Osteoblast (primary cell): Measurements from ENCODE around the gene NEURL4. TPM values are rescaled to one million over a fixed set of nuclear protein-coding genes. Genes with fewer than 3 reads are reported as not detected.
"Not testable (repeated sequence)": the region's sequence is repeated elsewhere in the genome, so short reads cannot be mapped to it uniquely, and the experiment has no call there.

Experiments used
- DNase-seq: peaks from one replicate; pipeline ENCODE4 v3.0.0; 2011; ENCODE audit warnings: low spot score, mixed read lengths; ENCODE audit not compliant: insufficient read length; ENCODE audit errors: missing footprints
- H2AFZ ChIP-seq: 2 replicates; pipeline ENCODE4 v1.6.0; 2011; ENCODE audit warnings: mild to moderate bottlenecking, low read length
- H3K27ac ChIP-seq: 2 replicates; pipeline ENCODE4 v1.5.1; 2011; ENCODE audit warnings: mild to moderate bottlenecking, low read depth, low read length, moderate library complexity
- H3K27me3 ChIP-seq: 2 replicates; pipeline ENCODE4 v1.6.0; 2012; ENCODE audit warnings: mild to moderate bottlenecking, control low read depth, inconsistent platforms, low read length, moderate library complexity; ENCODE audit not compliant: insufficient read depth
- H3K36me3 ChIP-seq: 2 replicates; pipeline ENCODE4 v1.5.1; 2011; ENCODE audit warnings: mild to moderate bottlenecking, low read length, control low read depth, moderate library complexity; ENCODE audit not compliant: insufficient read depth
- H3K4me1 ChIP-seq: 2 replicates; pipeline ENCODE4 v1.5.1; 2011; ENCODE audit warnings: mild to moderate bottlenecking, low read length, control low read depth, moderate library complexity; ENCODE audit not compliant: insufficient read depth
- H3K4me2 ChIP-seq: 2 replicates; pipeline ENCODE4 v1.6.0; 2011; ENCODE audit warnings: mild to moderate bottlenecking, low read length; ENCODE audit not compliant: insufficient read depth
- H3K4me3 ChIP-seq: fragments of 200-600 bp; sonication (generic); 3 replicates; pipeline ENCODE4 v1.5.1; 2012; ENCODE audit warnings: mild to moderate bottlenecking, low read length, inconsistent platforms; ENCODE audit not compliant: insufficient read depth
- H3K79me2 ChIP-seq: 2 replicates; pipeline ENCODE4 v1.6.0; 2012; ENCODE audit warnings: mild to moderate bottlenecking, low read length, control low read depth, inconsistent platforms; ENCODE audit not compliant: insufficient read depth
- H3K9me3 ChIP-seq: 2 replicates; pipeline ENCODE4 v1.5.1; 2011; ENCODE audit warnings: low read depth, low read length, control low read depth
- H4K20me1 ChIP-seq: 2 replicates; pipeline ENCODE4 v1.6.0; 2012; ENCODE audit warnings: mild to moderate bottlenecking, low read length, control low read depth; ENCODE audit not compliant: insufficient read depth
- total RNA-seq: library from RNA; depleted of rRNA; stranded (reverse); fragments of >200 nt; gene quantifications from 2 replicates; pipeline ENCODE4 v1.2.3, GENCODE V29; 2012
- TF ChIP-seq, protein P1 (sequence below): IDR thresholded peaks from 2 replicates; pipeline ENCODE4 v1.5.1; 2011; ENCODE audit warnings: mild to moderate bottlenecking, low read depth, low read length, moderate library complexity; ENCODE audit errors: extremely low read depth

NEURL4 gene
- 14.7 and 18.8 TPM in 2 replicates for total RNA-seq

DNA sequence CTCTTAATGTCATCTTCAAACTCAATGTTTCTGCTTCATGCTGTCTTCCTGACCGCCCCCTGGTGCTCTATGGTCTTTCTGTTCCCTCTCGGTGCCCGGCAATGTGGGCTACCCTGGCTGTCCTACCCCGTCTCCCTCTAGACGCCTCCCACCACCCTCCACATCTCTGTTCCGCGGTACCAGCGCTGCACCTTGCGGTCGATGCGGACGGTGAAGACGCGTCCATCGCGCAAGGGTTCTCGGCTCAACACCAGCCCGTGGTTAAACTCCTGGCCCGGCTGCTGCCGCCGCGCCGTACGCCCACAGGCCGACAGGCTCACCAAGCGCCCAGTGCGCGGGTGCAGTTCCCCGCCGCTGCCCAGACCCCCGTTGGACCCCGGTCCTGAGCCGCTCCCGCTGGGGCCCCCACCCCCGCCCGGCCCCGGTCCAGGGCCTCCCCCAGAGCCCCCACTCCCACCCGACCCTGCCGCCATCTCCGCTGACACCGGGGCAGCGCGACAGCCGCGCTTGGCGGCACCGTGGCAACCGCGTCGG, at the start of gene NEURL4:
Gene NEURL4 (minus strand): TSS at position 496 of the 534 bp plus-strand sequence. CDS start 23 bp downstream, at position 473.
- Histone ChIP-seq H3K9me3 (no peaks in the 10 kb centered on the region), H3K4me1 (peaks cover 12% of the 10 kb centered on the region), H2AFZ (peak within 1 kb of the TSS; percentile 100), H3K79me2 (peaks cover 19% of the 10 kb centered on the region), H3K27ac (peak within 1 kb of the TSS; percentile 83), H3K36me3 (peaks cover 23% of the 10 kb centered on the region), H3K4me2 (peak within 1 kb of the TSS; percentile 100), H4K20me1 (peaks cover 3% of the 10 kb centered on the region), H3K4me3 (peak within 1 kb of the TSS; percentile 96), H3K27me3 (peaks cover 6% of the 10 kb centered on the region)
- TF ChIP-seq, protein P1, sequence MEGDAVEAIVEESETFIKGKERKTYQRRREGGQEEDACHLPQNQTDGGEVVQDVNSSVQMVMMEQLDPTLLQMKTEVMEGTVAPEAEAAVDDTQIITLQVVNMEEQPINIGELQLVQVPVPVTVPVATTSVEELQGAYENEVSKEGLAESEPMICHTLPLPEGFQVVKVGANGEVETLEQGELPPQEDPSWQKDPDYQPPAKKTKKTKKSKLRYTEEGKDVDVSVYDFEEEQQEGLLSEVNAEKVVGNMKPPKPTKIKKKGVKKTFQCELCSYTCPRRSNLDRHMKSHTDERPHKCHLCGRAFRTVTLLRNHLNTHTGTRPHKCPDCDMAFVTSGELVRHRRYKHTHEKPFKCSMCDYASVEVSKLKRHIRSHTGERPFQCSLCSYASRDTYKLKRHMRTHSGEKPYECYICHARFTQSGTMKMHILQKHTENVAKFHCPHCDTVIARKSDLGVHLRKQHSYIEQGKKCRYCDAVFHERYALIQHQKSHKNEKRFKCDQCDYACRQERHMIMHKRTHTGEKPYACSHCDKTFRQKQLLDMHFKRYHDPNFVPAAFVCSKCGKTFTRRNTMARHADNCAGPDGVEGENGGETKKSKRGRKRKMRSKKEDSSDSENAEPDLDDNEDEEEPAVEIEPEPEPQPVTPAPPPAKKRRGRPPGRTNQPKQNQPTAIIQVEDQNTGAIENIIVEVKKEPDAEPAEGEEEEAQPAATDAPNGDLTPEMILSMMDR = peak; percentile 10
- DNase-seq = peak; percentile 96

DNA sequence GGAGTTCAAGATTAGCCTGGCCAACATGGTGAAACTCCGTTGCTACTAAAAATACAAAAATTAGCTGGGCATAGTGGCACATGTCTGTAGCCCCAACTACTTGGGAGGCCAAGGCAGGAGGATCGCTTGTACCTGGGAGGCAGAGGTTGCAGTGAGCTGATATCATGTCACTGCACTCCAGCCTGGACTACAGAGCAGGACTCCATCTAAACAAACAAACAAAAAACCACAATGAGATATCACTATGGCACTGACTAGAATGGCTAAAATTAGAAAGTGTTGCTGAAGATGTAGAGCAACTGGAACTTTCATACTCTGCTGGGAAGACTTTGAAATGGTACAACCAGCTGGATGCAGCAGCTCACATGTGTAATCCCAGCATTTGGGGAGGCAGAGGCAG, 45.2 kb upstream of the NEURL4 start:
- peak; percentile 37 for DNase-seq
- H3K4me1 ChIP-seq = no peaks in the 10 kb centered on the region

DNA sequence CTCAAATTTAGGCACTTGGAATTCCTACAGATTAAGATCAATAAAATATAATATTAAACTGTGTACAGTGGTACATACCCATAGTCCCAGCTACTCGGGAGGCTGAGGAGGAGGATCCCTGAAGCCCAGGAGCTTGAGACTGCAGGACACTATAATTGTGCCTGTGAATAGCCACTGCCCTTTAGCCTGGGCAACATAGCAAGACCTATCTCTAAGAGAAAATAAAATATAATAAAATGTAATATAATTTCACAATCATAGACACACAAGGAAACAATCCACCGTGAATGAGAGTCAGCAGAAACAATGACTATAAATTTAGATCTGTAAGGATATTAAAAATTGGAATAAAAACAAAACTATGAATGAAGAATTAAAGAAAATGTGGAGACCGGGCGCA, 41.7 kb upstream of the NEURL4 start:
- Histone ChIP-seq H3K4me3 (no peak overlapping the region), H3K36me3 (no peaks in the 10 kb centered on the region), H3K27ac (no peak overlapping the region), H3K27me3 (peaks cover 17% of the 10 kb centered on the region), H3K79me2 (no peaks in the 10 kb centered on the region), H2AFZ (no peak overlapping the region), H3K9me3 (no peaks in the 10 kb centered on the region), H4K20me1 (no peaks in the 10 kb centered on the region), H3K4me2 (no peak overlapping the region), H3K4me1 (no peaks in the 10 kb centered on the region)
- no peak for DNase-seq
- TF ChIP-seq, protein P1 = no peak

More for the DNA sequence above, 45.2 kb upstream of the NEURL4 start:
- no peaks in the 10 kb centered on the region for H4K20me1 ChIP-seq
- H3K79me2 ChIP-seq = no peaks in the 10 kb centered on the region
- H2AFZ ChIP-seq = no peak overlapping the region
- peaks cover 15% of the 10 kb centered on the region for H3K27me3 ChIP-seq
- H3K4me2 ChIP-seq = no peak overlapping the region
- H3K27ac ChIP-seq = no peak overlapping the region
- no peak overlapping the region for H3K4me3 ChIP-seq
- peaks cover 3% of the 10 kb centered on the region for H3K9me3 ChIP-seq
- no peaks in the 10 kb centered on the region for H3K36me3 ChIP-seq
- TF ChIP-seq, protein P1 = no peak

DNA sequence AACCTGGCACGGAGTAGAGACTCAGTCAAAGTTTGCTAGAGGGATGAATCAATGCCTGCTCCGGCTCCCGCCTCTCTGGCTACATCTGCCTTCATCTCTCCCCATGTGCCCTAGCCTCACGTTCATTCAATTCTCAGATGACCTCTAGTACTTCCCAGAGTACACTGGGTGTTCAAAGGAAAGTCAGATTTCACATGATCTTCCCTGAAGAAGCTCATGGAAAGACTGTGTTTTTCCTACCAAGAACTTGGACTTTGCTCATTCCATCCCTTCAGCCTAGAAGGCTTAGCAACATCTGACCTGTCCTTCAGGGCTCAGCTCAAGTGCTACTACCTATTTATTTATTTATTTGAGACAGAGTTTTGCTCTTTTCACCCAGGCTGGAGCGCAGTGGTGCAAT, 40.7 kb upstream of the NEURL4 start:
- H3K36me3 ChIP-seq = no peaks in the 10 kb centered on the region
- no peaks in the 10 kb centered on the region for H4K20me1 ChIP-seq
- no peaks in the 10 kb centered on the region for H3K4me1 ChIP-seq
- no peak overlapping the region for H2AFZ ChIP-seq
- H3K79me2 ChIP-seq = no peaks in the 10 kb centered on the region
- H3K4me2 ChIP-seq = no peak overlapping the region
- TF ChIP-seq, protein P1 = no peak
- peak; percentile 38 for DNase-seq
- peaks cover 17% of the 10 kb centered on the region for H3K27me3 ChIP-seq
- no peak overlapping the region for H3K4me3 ChIP-seq
- H3K27ac ChIP-seq = no peak overlapping the region
- no peaks in the 10 kb centered on the region for H3K9me3 ChIP-seq

DNA sequence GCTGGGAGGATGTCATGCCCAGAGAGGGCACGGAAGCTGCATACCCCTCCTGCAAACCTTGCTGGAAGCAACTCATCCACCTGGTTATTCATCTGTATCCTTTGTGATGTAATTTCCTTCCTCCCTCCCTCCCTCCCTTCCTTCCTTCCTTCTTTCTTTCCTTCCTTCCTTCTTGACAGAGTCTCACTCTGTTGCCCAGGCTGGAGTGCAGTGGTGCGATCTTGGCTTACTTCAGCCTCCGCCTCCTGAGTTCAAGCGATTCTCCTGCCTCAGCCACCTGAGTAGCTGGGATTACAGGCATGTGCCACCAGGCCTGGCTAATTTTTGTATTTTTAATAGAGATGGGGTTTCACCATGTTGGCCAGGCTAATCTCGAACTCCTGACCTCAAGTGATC, 39.5 kb upstream of the NEURL4 start:
- peaks cover 17% of the 10 kb centered on the region for H3K27me3 ChIP-seq
- not testable (repeated sequence) for H3K36me3 ChIP-seq, H3K4me2 ChIP-seq, H4K20me1 ChIP-seq, DNase-seq, H3K9me3 ChIP-seq, H3K4me3 ChIP-seq, H2AFZ ChIP-seq, H3K27ac ChIP-seq, H3K79me2 ChIP-seq, H3K4me1 ChIP-seq
